Prostate gland (tissue), 2 donors: ENCODE results near the gene ADAM15.

Experiments
- CTCF ChIP-seq, 4 experiments: fragments of 200-600 bp in 2 of 4; fragments of 450-650 bp in 2 of 4; sonication (generic) in 2 of 4; IDR thresholded peaks; 1 replicate in 3 of 4; 2 replicates in 1 of 4; pipeline ENCODE4 v1.5.1; 2016 to 2019; ENCODE audit warnings: antibody characterized with exemption in 4 of 4, mild to moderate bottlenecking in 2 of 4, moderate library complexity in 2 of 4
- POLR2A ChIP-seq: fragments of 450-650 bp; IDR thresholded peaks from one replicate; pipeline ENCODE4 v1.6.1; 2016; ENCODE audit warnings: antibody characterized with exemption, mild to moderate bottlenecking

- TF ChIP-seq POLR2A (no peak), CTCF (IDR thresholded peaks at IDR 0.05) (no peak)
Measured at GRCh38 chr1:155060736-155061135, 9.6 kb downstream of the ADAM15 start.
